Retinal pigment epithelial cell (primary cell): ENCODE measurements around the gene C10orf105.

Experiments used
- DNase-seq: peaks from one replicate; pipeline ENCODE4 v3.0.0-alpha.2; 2010; ENCODE audit warnings: low read depth
- H3K4me3 ChIP-seq: 2 replicates; pipeline ENCODE4 v1.5.1; 2011; ENCODE audit warnings: mild to moderate bottlenecking, low read length, control low read depth, moderate library complexity
- CTCF ChIP-seq: conservative IDR thresholded peaks from 2 replicates; pipeline ENCODE4 v1.5.1; 2011; ENCODE audit warnings: low read depth, low read length, control low read depth, inconsistent platforms

The C10orf105 gene

GRCh38 chr10:71715026-71715425 is 4.6 kb downstream of the C10orf105 start:
- H3K4me3 ChIP-seq, result no peak overlapping the region
- no peak for TF ChIP-seq CTCF
- no peak for DNase-seq

GRCh38 chr10:71714592-71714991 is 5.0 kb downstream of the C10orf105 start:
- DNase-seq, result no peak
- H3K4me3 ChIP-seq, result no peak overlapping the region
- no peak for TF ChIP-seq CTCF

- TF ChIP-seq CTCF, result no peak
- no peak for DNase-seq
- H3K4me3 ChIP-seq, result no peak overlapping the region
Observed at GRCh38 chr10:71714031-71714410, 5.6 kb downstream of the C10orf105 start.

DNA sequence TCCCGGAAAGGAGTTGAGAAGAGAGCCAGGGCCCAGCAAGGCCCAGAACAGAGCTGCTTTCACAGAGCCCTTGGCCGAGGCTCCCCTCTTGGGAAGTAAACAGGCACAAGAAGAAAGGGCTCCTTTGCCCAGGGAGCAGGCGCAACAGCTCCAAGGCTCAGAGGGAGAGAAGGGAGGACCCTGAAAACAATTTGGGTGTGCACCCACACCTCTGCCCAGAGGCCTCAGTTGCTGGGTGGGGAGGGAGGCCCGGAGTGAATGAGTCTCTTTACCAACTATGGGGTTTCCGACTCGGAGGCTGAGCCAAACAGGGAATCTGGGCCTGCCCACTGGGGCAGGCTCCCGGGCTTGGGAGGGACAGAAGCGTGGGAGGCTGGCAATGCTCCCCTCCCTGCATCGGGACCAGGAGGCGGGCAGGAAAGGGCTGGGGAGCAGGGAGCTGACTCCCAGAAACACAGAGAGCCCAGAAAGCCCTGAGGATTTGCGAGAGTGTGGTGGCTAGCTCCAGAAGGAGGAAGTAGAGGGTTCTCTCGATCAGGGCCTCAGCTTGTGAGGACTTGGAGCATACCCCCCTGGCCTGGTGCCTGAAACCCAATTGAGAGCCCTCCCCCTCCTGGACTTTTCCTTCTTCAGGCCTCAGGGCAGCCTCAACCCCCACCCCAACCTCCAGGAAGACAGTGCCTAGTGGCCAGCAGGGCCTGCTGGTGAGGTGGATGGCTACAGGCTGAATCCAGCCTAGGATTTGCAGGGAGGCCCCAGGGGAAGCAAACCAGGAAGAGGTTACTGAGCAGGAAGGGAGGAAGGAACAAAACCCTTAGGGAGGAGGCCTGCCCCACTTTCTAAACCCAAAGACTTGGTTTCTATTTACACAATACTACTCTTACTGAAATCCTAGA is 6.2 kb downstream of the C10orf105 start:
- TF ChIP-seq CTCF, result peak; percentile 29
- no peak for DNase-seq
- H3K4me3 ChIP-seq, result no peak overlapping the region

- no peak for DNase-seq
- no peak overlapping the region for H3K4me3 ChIP-seq
- no peak for TF ChIP-seq CTCF
Observed at GRCh38 chr10:71712572-71713134, 6.9 kb downstream of the C10orf105 start.

DNA sequence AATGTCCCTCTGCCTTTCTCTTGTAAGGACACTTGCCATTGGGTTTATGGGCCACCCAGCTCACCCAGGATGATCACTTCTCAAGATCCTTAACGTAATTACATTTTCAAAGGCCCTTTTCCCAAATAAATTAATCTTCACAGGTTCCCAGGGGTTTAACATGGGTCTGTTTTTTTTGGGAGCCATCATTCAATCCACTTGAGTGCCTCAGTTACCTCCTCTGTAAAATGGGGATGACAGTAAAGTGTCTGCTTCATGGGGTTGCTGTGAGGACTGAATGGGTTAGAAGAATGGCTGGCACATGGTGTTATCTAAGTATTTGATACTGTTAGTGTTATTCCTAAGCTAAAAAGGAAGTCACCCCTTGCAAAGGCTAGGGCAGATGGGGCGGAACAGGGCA is 7.4 kb downstream of the C10orf105 start:
- DNase-seq, result no peak
- TF ChIP-seq CTCF, result no peak
- H3K4me3 ChIP-seq, result no peak overlapping the region
